SJCRH30 (cell line): ENCODE results near the gene ARMH4. TPM values are rescaled to one million over a fixed set of nuclear protein-coding genes. Genes with fewer than 3 reads are reported as not detected.

ENCODE experiments used
- DNase-seq, 2 experiments: peaks; one replicate each; pipeline ENCODE4 v3.0.0-alpha.2; 2015 to 2020
- H3K27ac ChIP-seq: fragments of 250-450 bp; sonication (Bioruptor Pico); 2 replicates; pipeline ENCODE4 v1.5.1; 2020; ENCODE audit warnings: mild to moderate bottlenecking, moderate library complexity
- H3K27me3 ChIP-seq: fragments of 250-450 bp; sonication (Bioruptor Pico); 2 replicates; pipeline ENCODE4 v1.5.1; 2020; ENCODE audit warnings: mild to moderate bottlenecking, moderate library complexity
- H3K36me3 ChIP-seq: fragments of 250-450 bp; sonication (Bioruptor Pico); 2 replicates; pipeline ENCODE4 v1.5.1; 2020; ENCODE audit warnings: mild to moderate bottlenecking, moderate library complexity
- H3K4me1 ChIP-seq: fragments of 250-450 bp; sonication (Bioruptor Pico); 2 replicates; pipeline ENCODE4 v1.5.1; 2020; ENCODE audit warnings: mild to moderate bottlenecking, moderate library complexity
- H3K4me3 ChIP-seq: fragments of 250-450 bp; sonication (Bioruptor Pico); 2 replicates; pipeline ENCODE4 v1.5.1; 2020; ENCODE audit warnings: mild to moderate bottlenecking, moderate library complexity
- H3K9me3 ChIP-seq: fragments of 250-450 bp; sonication (Bioruptor Pico); replicated peaks from 2 replicates; pipeline ENCODE4 v1.5.1; 2020; ENCODE audit warnings: mild to moderate bottlenecking, moderate library complexity
- total RNA-seq: library from RNA; depleted of rRNA; stranded (reverse); fragments of >200 nt; shearing (Covaris generic); gene quantifications from 2 replicates; pipeline ENCODE4 v1.2.3, GENCODE V29; 2014; rRNA removed

Gene ARMH4
- total RNA-seq, 1 experiment from 2014 or later, result 0.45 TPM

DNA sequence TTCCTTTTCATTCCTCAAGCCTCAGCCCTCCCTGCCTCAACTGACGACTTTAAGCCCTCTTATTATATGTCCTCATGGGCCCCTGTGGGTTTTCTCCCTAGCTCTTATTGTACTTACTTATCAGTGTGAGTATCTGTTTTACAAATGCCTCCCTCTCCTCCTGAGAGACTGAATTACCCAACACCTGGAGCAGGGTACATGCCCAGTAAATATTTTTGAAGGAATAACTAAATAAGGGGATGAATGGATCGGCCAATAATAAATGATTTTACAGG is 190.3 kb downstream of the ARMH4 start:
- H3K4me3 ChIP-seq, result no peak overlapping the region
- no peaks in the 10 kb centered on the region for H3K4me1 ChIP-seq
- no peak overlapping the region for H3K27ac ChIP-seq

DNA sequence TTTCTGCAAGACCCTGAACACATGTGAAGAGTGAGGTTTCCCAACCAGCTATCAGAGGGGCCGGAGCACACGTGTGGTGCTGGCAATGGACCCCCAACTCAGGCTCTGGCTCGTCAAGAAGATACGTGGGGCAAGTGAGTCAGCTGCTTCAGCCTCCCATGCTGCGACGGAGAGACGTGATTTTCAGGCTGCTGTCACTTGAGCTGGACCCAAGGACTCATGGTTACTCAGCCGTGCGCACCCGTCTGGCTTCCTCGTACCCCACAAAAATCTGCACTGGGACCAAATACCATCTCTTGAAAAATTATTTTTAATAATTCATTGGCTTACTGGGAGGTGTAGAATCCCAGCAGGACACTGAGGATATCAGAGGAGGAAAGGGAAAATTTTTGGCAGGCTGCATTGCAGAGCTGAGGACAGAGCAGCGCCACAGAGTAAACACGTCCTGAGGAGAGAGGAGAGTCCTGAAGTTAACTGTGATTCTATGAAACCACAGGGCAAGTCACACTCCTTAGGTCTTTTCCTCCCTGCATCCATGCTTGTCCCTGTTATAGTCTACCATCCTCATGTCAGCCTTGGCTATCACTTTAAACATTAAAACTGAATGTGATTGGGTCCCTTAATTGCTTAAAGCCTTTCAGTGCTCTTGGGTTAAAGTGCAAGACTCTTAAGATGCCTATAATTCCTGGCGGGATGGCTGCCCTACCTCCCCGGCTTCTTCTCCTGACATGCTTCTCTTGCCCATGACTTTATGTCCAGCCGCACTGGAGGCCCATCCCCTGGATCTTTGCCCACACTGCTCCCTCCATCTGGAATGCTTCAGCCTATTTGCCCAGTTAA is 190.8 kb downstream of the ARMH4 start:
- H3K27ac ChIP-seq, result no peak overlapping the region
- no peaks in the 10 kb centered on the region for H3K36me3 ChIP-seq
- H3K9me3 ChIP-seq, result no peaks in the 10 kb centered on the region
- H3K27me3 ChIP-seq, result no peaks in the 10 kb centered on the region
- DNase-seq, result peak in 1 of 2 experiments; percentile 14
- no peaks in the 10 kb centered on the region for H3K4me1 ChIP-seq
- H3K4me3 ChIP-seq, result no peak overlapping the region

More for the DNA sequence above, 190.3 kb downstream of the ARMH4 start:
- Histone ChIP-seq H3K36me3 (no peaks in the 10 kb centered on the region), H3K9me3 (no peaks in the 10 kb centered on the region), H3K27me3 (no peaks in the 10 kb centered on the region)
- peak in 1 of 2 experiments; percentile 8 for DNase-seq

DNA sequence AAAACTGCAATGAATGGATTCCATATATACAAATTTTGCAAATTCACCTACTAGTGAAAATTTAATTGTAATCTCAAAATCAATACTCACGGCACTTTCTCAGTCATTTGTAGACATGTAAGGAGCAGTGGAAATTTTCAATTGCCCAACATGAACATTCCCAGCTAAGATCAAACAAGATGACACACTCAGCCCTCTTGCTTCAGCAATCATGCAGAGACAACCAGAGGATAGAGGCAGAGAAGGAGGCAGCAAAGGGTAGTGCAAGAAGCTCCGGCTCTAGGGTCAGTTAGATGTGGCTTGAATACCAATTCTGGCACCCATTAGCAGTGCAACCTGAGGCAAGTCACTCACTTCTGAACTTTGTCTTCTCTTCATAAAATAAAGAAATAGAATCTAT is 194.6 kb downstream of the ARMH4 start:
- no peaks in the 10 kb centered on the region for H3K4me1 ChIP-seq
- H3K27me3 ChIP-seq, result no peaks in the 10 kb centered on the region
- no peak for DNase-seq
- H3K27ac ChIP-seq, result no peak overlapping the region
- no peaks in the 10 kb centered on the region for H3K9me3 ChIP-seq
- H3K36me3 ChIP-seq, result no peaks in the 10 kb centered on the region
- no peak overlapping the region for H3K4me3 ChIP-seq

Other genes with a start within 250 kb of the ARMH4 start
- gene ACTR10, start 47.9 kb upstream of the ARMH4 start, total RNA-seq, result 58.7 and 63.2 TPM in 2 replicates
- gene PSMA3, start 92.6 kb upstream of the ARMH4 start, total RNA-seq, result 183 and 193 TPM in 2 replicates
- gene ARID4A, start 146.3 kb upstream of the ARMH4 start, total RNA-seq, result 11.0 and 12.7 TPM in 2 replicates
- not detected in 2 replicates for gene TOMM20L, start 243.7 kb upstream of the ARMH4 start, total RNA-seq